WTC11 (cell line): ENCODE results near the gene TP73. TPM values are rescaled to one million over a fixed set of nuclear protein-coding genes. Genes with fewer than 3 reads are reported as not detected.

Experiments used
- ATAC-seq: fragments of 200-7000 bp; cut with Tn5 transposase; 2 replicates; pipeline ENCODE4 v1.10.0; 2021; ENCODE audit warnings: mild to moderate bottlenecking, moderate library complexity
- CTCF ChIA-PET: fragments of 300-600 bp; sonication (Branson Sonifier 250); formaldehyde crosslinking; loops from one replicate; lab custom pipeline; 2021; ENCODE audit warnings: antibody characterized with exemption; lab: Charles Lee
- POLR2A ChIA-PET: fragments of 350-600 bp; sonication (Branson Sonifier 250); formaldehyde crosslinking; loops from one replicate; lab custom pipeline; 2021; ENCODE audit warnings: antibody characterized with exemption; lab: Charles Lee
- DNase-seq: peaks from one replicate; pipeline ENCODE4 v3.0.0; 2021; ENCODE audit warnings: low spot score
- H3K27ac Mint-ChIP-seq: 2 replicates; pipeline ENCODE4 v1.8.0; 2021; ENCODE audit warnings: mixed read lengths
- H3K27me3 Mint-ChIP-seq: 2 replicates; pipeline ENCODE4 v1.8.0; 2021; ENCODE audit warnings: low read depth, mild to moderate bottlenecking, moderate library complexity, mixed read lengths
- H3K36me3 Mint-ChIP-seq: 2 replicates; pipeline ENCODE4 v1.8.0; 2021; ENCODE audit warnings: mixed read lengths
- H3K4me1 Mint-ChIP-seq: 2 replicates; pipeline ENCODE4 v1.8.0; 2022; ENCODE audit warnings: mixed read lengths
- H3K4me3 Mint-ChIP-seq: 2 replicates; pipeline ENCODE4 v1.8.0; 2021; ENCODE audit warnings: mild to moderate bottlenecking, moderate library complexity, mixed read lengths
- H3K9me3 Mint-ChIP-seq: 2 replicates; pipeline ENCODE4 v1.8.0; 2021; ENCODE audit warnings: mixed read lengths
- E2F5 ChIP-seq: sonication (generic); formaldehyde crosslinking; IDR thresholded peaks from 2 replicates; pipeline ENCODE4 v1.8.1; 2022; ENCODE audit warnings: mild to moderate bottlenecking, moderate library complexity, missing genetic modification reagents
- FOXJ3 ChIP-seq: sonication (generic); formaldehyde crosslinking; IDR thresholded peaks from 2 replicates; pipeline ENCODE4 v1.9.0; 2021; ENCODE audit warnings: missing genetic modification reagents, mild to moderate bottlenecking, borderline replicate concordance
- FOXK1 ChIP-seq: sonication (generic); formaldehyde crosslinking; IDR thresholded peaks from 2 replicates; pipeline ENCODE4 v1.8.0; 2022; ENCODE audit warnings: mild to moderate bottlenecking, moderate library complexity, missing genetic modification reagents
- GRHL2 ChIP-seq: fragments of 250-450 bp; sonication (Bioruptor Pico); IDR thresholded peaks from 2 replicates; pipeline ENCODE4 v1.8.0; 2022; ENCODE audit warnings: mild to moderate bottlenecking, moderate library complexity; ENCODE audit not compliant: insufficient replicate concordance, severe bottlenecking
- HMGA2 ChIP-seq: fragments of 250-450 bp; sonication (Bioruptor Pico); IDR thresholded peaks from 2 replicates; pipeline ENCODE4 v1.4.0; 2021; ENCODE audit warnings: mild to moderate bottlenecking, moderate library complexity
- MAX ChIP-seq: sonication (generic); formaldehyde crosslinking; IDR thresholded peaks from 2 replicates; pipeline ENCODE4 v1.8.0; 2022; ENCODE audit warnings: mild to moderate bottlenecking, missing genetic modification reagents
- MXD4 ChIP-seq: fragments of 250-450 bp; sonication (Bioruptor Pico); IDR thresholded peaks from 2 replicates; pipeline ENCODE4 v1.8.0; 2021; ENCODE audit warnings: mild to moderate bottlenecking, moderate library complexity, borderline replicate concordance
- OVOL2 ChIP-seq: fragments of 250-450 bp; sonication (Bioruptor Pico); IDR thresholded peaks from 2 replicates; pipeline ENCODE4 v1.9.0; 2021; ENCODE audit warnings: mild to moderate bottlenecking, borderline replicate concordance
- SMAD3 ChIP-seq: sonication (generic); formaldehyde crosslinking; IDR thresholded peaks from 2 replicates; pipeline ENCODE4 v1.8.0; 2022; ENCODE audit warnings: missing genetic modification reagents, mild to moderate bottlenecking, borderline replicate concordance
- ZBTB21 ChIP-seq: sonication (generic); formaldehyde crosslinking; IDR thresholded peaks from 2 replicates; pipeline ENCODE4 v1.8.1; 2023; ENCODE audit warnings: mild to moderate bottlenecking, missing genetic modification reagents, borderline replicate concordance
- ZNF219 ChIP-seq: sonication (generic); formaldehyde crosslinking; IDR thresholded peaks from 2 replicates; pipeline ENCODE4 v1.8.0; 2023; ENCODE audit warnings: missing genetic modification reagents, mild to moderate bottlenecking, borderline replicate concordance
- ZNF263 ChIP-seq: sonication (generic); formaldehyde crosslinking; IDR thresholded peaks from 2 replicates; pipeline ENCODE4 v1.8.1; 2022; ENCODE audit warnings: low read depth, mild to moderate bottlenecking, moderate library complexity, missing genetic modification reagents
- ZNF281 ChIP-seq: sonication (generic); formaldehyde crosslinking; IDR thresholded peaks from 2 replicates; pipeline ENCODE4 v1.8.0; 2023; ENCODE audit warnings: mild to moderate bottlenecking, missing genetic modification reagents
- ZNF532 ChIP-seq: fragments of 250-450 bp; sonication (Bioruptor Pico); IDR thresholded peaks from 2 replicates; pipeline ENCODE4 v1.9.0; 2021; ENCODE audit warnings: mild to moderate bottlenecking, borderline replicate concordance
- ZSCAN18 ChIP-seq: fragments of 250-450 bp; sonication (Bioruptor Pico); IDR thresholded peaks from 2 replicates; pipeline ENCODE4 v2.1.2; 2022; ENCODE audit warnings: mild to moderate bottlenecking, moderate library complexity
- total RNA-seq: library from RNA; stranded (reverse); gene quantifications from 3 replicates; pipeline ENCODE4 v1.2.3, GENCODE V29; 2021

Gene TP73
- total RNA-seq, 1 experiment from 2014 or later: 5.7 TPM

GRCh38 chr1:3657096-3657475, 4.8 kb downstream of the TP73 start (continued):
- no peak for TF ChIP-seq ZNF532

- POLR2A ChIA-PET: no interaction called here
- no peak overlapping the region for H3K4me3 Mint-ChIP-seq
- TF ChIP-seq OVOL2: no peak
- no peak for TF ChIP-seq FOXK1
- no peak for TF ChIP-seq MAX
- no peak for TF ChIP-seq ZSCAN18 (CRISPR knock-in tag)
- TF ChIP-seq E2F5 (CRISPR knock-in tag): no peak
- TF ChIP-seq MXD4 (CRISPR knock-in tag): no peak
- no peak for TF ChIP-seq ZBTB21 (CRISPR knock-in tag)
- no peak for TF ChIP-seq SMAD3 (CRISPR knock-in tag)
- no peak for TF ChIP-seq FOXJ3
- TF ChIP-seq ZNF219 (CRISPR knock-in tag): no peak
- no peak for TF ChIP-seq GRHL2 (CRISPR knock-in tag)
- TF ChIP-seq HMGA2 (CRISPR knock-in tag): no peak
- TF ChIP-seq ZNF281: no peak
- TF ChIP-seq ZNF263 (CRISPR knock-in tag): no peak
- TF ChIP-seq, all 79 proteins: peak for 0
- Mint-ChIP-seq H3K4me1 (peaks cover 12% of the 10 kb centered on the region), H3K36me3 (no peaks in the 10 kb centered on the region), H3K9me3 (no peaks in the 10 kb centered on the region), H3K27me3 (peaks cover 64% of the 10 kb centered on the region), H3K27ac (no peak overlapping the region)
- CTCF ChIA-PET: interaction anchor here (0.8 kb wide), 1 partner anchor 67 kb away, joined by 4 read pairs; no protein-coding TSS in a partner anchor
- peak; percentile 17 for DNase-seq
- ATAC-seq: no peak
Observed at GRCh38 chr1:3657578-3658230, 5.4 kb downstream of the TP73 start.
